ENCODE results near the gene TSR3.

Gene TSR3

DNA sequence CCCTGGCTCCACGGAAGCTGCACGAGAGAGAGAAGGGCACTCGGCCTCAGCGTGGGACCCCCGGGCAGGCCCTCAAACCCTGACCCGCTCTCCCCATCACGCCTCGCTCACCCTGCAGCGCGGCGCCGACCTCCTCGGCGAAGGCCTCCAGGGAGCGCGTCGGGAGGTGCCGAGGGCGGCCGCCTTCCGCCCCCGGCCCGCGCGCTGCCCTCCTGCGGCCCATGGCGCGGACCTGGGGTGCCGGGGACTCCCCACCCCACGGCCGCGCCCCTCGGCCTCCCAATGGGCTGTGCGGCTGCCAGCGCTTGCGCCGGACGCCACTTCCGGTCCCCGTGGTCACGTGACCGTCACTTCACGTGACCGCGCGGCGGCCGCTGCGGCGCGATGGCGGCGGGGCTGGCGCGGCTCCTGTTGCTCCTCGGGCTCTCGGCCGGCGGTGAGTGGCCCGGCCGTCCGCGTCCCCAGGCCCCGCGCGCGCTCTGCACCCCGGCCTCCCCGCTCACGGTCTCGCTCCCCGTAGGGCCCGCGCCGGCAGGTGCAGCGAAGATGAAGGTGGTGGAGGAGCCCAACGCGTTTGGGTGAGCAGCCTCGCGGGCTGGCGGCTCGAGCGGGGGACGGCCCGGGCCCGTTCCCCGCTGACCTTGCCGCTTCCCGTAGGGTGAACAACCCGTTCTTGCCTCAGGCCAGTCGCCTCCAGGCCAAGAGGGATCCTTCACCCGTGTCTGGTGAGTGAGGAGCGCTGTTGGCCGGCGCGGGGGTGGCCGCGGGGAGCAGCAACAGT, at the start of gene TSR3, which contains the start of gene GNPTG:
TSR3 (minus strand) TSS at position 297 of the 781 bp plus-strand sequence; CDS start at position 223, 74 bp downstream.
GNPTG (plus strand) TSS at position 350 of the 781 bp plus-strand sequence; CDS start at position 385, 35 bp downstream.
- peak; percentile 38 for DNase-seq (ENCODE audit: low read depth)

DNA sequence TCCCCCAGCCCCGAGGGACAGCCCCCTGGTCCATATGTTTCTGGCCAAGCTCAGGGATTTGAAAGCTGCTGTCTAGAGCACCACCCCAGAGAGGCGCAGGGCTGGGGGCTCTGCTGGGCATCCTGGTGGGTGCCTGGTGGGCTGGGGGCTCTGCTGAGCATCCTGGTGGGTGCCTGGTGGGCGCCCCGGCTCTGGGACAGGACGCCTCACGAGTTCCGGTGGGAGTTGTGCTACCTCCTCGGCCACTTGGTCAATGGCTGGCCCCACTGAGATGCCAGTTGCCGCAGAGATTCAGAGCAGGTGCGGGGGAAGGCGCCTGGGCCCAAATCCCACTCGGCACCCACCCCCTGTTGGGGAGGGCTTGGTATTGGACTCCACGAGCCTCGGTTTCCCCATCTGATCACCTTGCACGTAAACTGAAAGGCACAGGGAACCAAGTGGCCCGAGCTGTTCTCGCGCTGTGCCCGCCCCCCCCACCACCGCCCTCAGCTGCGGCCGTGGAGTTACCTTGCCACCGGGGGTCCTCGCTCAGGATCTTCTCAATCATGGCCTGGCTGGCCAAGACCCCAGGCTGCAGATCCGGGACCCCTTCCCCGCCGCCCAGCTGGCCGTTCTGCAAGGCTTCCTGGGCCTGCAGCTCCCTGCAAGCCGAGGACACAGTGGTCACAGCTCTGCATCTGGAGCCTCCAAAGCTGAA, 49.5 kb upstream of the TSR3 start:
- no peak for DNase-seq (ENCODE audit: low read depth)

DNA sequence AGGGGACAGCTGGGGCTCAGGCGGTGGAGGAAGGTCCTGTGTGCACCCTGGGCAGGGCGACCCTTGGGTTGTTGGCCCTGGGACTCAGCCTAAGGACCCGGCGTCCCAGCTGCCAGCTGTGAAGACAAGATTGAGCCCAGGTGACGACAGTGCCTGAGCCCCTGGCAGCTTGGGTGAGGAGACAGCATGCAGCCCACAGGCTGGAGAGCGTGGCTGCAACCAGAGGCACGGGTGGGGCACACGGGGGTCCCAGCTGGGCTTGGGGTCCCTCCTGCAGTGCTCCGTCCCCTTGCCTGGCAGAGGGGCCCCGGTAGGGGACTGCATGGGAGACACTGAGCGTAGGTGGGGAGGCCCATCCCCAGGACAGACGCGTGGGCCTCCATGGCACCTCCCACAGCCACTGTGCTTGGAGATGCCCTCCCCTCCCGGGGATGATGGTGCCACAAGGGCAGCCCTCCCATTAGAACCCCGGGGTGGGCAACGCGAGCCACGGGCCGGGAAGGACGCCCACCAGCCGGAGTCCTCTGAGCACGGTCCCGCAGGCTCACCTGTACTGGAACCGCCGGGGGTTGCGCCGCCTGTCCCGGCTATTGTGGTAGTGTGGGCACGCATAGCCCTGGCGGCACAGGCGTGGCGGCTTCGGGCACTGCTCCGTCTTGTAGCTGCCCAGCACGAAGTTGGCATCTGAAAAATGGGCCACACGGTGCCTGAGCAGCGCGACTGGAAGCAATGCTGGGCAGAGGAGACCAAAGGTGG, 47.3 kb upstream of the TSR3 start:
- no peak for DNase-seq (ENCODE audit: low read depth)

DNA sequence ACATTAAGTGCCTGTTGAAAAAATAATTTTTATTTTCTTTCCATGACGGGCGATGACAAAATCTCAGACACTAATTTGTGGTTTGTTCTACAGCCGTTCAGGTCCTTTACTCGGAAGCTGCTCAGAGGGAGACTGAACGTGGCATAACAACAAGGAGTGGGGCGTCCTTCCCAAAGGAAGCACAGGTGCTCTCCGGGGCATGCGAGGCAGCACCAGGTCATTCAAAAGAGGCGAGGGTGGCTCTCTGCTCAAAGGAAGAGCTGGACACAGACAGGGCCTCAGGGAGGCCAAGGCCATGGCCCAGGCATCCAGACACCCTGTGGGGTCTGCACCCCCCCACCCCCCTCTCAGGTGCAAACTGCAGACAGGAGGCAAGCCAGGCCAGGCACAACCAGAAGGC, 46.7 kb upstream of the TSR3 start:
- no peak for DNase-seq (ENCODE audit: low read depth)

DNA sequence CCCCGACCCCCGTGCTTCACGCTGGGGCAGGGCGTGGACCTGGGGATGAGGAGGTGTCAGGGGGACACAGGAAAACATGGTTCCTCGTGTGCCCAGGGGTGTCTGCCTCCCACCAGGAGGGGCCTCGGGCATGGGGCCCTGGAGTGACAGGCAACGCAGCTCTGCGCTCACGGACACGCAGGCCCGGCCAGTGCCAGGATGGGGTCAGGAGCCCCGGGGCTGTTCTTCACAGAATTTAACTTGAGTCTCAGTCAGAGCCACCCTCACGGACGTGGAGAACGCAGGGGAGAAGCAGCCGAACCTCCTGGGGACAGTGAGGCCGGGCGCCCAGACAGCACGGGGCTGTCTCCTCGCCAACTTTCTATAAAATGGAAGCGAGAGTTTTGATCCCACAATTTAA, 46.1 kb upstream of the TSR3 start:
- no peak for DNase-seq (ENCODE audit: low read depth)

DNA sequence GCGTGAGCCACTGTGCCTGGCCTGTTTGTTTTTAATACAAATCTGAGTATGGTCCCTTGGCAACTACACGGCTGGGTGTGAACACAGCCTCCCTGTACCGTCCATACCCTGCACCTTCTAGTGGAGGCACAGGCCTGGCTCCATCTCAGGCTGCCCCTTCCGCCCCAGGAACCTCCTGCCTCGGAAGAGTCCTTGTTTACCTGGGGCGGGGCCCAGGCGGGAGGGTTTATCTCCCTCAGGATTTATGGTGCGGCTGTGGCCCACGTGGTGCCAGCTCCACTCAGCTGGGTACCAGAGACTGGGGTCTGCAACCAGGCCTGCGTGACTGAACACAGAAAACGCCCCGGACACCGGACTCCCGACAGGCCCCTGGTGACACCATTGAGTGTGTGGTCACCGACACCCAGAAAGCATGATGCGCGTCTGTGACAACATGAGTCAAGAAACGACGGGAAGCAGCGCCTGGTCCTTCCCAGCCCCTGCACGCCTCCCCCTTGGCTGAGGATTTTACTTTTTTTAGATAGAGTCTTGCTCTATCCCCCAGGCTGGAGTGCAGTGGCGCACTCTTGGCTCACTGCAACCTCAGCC, 43.9 kb upstream of the TSR3 start:
- no peak for DNase-seq (ENCODE audit: low read depth)

DNA sequence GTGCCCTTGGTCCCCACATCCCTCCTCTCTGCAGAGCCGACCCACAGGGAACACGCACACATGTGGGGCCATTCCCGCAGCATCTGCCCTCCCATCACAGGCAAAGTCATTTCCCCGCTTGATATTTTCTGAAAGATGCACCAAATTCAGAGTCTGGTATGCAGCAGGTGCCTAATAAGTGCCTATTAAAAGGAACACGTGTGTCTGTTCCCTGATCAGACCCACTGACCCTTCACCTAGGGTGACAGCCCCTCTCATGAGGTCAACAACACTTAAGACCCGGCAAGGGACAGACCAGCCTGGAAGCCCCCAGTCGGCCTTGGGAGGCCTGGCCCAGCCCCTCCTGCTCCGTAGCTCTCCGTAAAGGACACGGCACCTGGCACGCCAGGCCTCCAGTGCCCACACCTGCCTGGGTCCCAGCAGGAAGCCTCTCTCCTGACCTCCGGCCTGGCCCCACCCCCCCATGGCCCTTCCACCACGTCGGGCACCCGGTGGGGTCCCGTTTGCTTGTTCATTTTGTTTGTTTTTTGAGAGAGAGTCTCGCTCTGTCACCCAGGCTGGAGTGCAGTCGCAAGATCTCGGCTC, 42.8 kb upstream of the TSR3 start:
- DNase-seq (ENCODE audit: low read depth) = no peak

DNA sequence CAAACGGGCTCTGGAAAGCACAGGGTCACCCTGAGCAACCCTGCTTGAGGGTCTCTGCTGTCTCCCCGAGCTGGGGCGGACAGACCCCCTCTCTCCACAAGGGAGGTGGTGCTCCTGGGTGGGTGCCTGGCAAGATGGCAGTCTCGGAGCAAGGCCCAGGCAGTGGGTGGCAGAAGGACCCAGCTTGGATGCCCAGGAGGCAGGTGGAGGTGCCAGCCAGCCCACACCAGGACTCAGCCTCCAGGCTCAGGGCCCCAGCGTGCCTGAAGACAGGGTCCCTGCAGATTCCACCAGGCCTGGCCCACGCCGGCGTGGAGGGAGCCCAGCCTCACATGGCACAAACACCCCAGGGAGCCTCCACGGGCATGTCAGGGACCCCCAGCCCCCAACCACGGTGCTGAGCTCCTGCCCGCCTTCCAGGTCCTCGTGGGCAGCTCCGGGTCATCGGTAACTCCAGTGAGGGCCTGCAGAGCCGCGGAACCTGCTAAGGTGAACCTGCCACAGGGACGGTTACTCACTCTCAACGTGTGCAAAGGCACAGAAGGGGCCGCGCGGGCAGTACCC, 42.0 kb upstream of the TSR3 start:
- no peak for DNase-seq (ENCODE audit: low read depth)

DNA sequence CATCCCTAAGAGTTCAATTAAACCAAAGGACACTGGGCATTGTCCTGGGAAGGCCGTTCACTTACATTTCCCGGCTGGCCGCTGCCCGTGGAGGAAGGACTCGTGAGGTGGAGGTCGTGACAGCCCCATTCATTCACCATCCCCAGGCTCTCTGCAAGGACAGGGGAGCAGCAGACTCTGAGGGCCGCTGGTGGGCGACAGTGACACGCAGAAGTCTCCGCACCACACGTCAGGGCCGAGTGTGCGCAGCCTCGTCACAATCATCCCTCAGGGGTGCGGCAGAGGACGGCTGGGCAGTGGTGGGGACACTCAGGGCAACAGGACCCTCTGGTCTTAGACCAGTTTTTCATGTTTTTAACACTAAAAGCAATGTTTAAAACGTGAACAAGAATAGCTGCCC, 41.1 kb upstream of the TSR3 start:
- no peak for DNase-seq (ENCODE audit: low read depth)

DNA sequence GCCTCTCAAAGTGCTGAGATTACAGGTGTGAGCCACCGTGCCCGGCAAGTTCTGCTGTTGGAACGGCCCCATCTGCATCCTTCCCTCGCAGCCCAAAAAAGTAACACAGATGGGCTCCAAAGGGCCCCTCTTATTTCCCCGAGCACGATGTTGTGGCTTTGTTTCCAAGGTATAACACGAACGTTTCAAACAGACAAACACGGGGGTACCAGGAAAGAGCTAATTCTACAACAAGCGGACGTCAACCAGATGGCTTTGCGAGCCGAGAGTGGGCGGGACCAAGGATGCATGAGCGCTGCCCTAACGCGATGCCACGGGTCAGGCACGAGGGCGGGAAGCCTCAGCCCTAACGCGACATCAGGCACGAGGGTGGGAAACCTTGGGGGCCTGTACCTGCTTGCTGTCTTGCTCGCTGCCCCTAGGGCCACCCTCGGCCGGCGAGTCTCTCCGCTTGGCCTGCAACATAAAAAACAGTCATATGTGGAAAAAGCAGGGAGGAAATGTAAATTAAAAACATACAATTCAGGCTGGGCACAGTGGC, 38.6 kb upstream of the TSR3 start:
- no peak for DNase-seq (ENCODE audit: low read depth)

DNA sequence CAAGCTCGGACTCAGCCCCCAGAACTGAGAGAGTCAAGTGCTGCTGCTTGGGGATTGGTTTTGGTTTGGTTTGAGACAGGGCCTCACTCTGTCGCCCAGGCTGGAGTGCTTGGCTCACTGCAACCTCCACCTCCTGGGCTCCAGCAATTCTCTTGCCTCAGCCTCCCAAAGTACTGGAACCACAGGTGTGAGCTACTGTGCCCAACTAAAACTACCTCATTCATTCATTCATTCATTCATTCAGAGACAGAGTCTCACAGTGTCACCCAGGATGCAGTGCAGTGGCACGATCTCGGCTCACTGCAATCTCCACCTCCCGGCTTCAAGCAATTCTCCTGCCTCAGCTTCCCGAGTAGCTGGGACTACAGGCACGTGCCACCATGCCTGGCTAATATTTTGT, 38.1 kb upstream of the TSR3 start:
- DNase-seq (ENCODE audit: low read depth) = no peak

DNA sequence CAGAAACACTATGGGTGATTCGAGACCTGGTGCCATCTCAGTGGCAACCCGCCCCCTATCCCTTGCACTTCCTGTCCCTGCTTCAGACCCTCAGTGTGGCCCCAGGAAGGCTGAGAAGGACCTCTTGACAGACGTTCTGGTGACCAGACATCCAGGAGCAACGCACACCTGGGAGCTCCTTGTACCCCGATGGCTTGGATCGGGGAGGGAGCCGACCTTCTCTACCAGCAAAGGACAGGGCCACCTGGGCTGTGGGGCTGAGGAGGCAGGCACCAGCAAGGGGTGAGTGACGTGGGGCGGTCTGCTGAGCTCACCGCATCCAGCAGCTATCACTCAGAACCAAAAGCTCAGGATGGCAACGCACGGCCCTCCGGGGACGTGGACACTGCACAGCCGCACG, 35.7 kb upstream of the TSR3 start:
- DNase-seq (ENCODE audit: low read depth) = no peak

DNA sequence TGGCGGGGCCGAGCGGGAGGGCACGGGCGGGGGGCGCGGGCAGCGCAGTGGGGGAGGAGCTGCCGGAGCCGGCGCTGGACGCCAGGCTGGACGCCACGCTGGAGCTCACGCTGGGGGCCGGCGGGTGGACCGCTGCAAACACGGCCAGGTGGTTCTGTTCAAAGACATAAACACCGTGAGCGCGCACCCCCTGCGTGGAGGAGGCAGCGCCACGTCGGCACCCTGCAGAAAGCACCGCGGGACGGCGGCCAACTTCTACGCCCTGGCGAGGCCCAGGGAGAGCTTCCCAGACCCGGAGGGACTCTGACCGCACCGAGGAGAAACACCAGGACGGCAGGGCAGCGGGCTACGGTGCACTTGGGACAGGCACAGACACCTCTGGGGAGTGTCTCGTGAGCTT, 33.6 kb upstream of the TSR3 start:
- no peak for DNase-seq (ENCODE audit: low read depth)

DNA sequence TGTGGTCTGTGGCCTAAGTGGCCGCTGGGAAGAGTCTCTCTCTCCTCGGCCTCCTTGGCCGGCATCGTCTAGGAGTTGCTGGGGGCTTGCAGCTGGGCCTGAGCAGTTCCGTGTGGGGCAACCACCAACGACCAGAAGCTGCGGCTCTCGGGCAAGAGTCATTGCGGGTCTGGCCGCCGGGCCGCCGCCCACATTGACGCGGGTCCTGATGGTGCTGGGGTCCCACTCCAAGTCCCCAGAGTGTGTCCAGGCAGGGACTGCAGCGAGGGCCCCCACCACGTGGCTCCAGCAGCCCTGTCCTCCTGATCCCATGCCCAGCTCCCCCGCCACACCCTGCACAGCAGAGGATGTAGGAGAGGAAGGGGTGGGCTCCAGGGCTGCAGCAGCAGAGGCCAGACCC, 31.9 kb upstream of the TSR3 start:
- no peak for DNase-seq (ENCODE audit: low read depth)

DNA sequence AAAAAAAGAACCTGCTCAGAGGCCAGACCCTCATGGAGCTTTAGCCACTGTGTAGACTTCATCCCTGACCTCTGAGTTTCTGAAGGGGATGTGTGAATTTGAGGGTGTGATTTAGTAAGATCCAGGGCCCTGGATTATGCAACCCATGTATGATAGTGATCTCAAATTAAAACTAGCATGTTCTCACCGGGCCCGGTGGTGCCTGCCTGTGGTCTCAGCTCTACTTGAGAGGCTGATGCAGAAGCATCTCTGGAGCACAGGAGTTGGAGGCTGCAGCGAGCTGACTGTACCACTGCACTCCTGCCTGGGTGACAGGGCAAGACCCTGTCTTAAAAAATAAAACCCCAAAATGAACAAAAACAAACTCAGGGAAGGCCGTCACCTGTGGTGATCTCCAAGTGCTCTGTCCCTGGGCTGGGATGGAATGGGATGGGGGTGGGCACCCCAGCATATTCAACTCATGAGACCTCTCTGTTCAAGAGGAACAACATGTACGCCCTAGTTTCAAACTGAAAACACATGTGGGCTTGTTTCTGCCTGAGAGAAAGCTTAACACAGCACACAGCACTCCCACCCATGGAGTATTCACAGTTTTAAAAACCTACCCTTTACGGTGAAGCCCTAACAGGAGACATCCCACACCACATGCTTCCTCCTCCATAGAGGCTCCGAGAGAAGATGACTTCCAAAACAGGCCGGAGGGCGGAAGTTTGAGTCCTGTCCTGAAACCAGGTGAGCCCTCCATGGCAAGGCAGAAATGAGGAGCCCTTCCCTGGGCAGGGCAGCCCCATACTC, 30.1 kb upstream of the TSR3 start:
- no peak for DNase-seq (ENCODE audit: low read depth)

DNA sequence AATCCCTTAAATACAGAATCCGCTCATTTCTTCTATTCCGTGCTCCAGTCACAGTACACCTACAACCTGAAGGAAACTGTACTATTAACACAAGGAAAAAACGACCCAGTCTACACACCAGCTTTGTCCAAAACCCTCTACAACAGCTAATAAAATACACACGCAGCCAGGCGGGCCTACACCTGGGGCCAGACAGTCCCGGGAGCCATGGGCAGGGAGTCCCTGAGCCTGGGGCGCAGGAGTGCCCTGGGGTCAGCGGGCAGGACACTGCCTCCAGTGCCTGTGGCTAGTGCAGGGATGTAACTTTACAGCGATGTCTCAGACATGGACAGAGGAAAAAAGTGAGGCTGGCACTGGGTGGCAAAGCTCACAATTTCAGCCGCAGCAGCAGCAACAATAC, 28.5 kb upstream of the TSR3 start:
- no peak for DNase-seq (ENCODE audit: low read depth)

DNA sequence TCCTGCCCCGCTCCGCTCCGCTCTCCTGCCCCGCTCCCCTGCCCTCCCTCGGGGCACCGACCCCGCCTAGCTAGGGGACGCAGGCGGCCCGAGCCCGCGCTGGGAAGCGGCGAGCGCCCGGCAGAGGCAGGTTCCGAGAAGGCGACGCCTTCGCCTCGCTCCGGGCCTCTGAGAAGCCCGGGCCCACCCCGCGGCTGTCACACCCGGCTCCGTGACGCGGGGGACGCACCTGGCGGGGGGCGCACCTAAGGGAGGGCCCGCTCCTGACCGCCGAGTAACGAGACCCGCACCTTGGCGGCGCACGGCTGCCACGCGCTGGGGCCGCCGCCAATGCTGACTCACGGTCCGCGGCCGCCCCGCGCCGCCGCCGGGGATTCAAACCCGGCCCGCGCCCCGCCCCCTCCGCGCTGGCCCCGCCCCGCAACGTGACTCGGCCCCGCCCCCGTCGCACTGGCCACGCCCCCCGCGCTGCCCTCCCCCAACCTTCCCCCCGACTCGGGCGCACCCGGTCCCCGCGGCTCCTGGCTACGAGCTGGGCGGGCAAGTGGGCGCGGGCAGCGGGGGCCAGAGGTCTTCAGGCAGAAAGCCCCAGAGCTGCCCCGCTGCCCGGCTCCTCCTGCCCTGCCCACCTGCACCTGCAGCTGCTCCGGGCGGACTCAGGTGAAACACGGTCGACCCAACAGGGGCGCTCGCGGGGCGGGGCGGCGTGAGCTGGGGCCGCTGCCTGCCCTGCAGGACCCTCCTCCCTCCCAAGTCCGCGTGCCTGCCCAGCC, 27.8 kb upstream of the TSR3 start:
- DNase-seq (ENCODE audit: low read depth) = no peak

DNA sequence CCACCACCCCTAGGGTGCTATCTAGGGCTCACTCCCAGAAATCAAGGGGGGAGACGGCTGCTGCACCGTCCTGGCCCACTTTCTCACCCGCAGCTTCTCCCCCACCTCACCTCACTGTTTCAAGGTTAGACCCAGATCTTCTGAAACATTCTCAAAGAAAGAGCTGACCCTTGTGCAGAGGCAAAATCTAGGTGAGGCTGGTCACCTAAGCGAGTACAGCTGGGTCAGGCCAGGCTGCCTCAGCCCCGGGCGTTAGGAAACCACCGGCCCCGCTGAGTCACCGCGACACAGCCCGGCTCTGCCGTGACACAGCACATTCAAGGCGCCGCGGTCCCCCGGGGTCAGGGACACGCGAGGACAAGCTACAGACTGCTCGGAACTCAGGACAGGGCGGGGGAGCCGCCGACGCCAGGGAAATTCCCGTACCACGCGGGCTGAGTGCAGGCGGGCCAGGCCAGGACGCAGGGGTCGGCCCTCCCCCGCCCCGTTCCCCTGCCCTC, 27.2 kb upstream of the TSR3 start:
- peak; percentile 15 for DNase-seq (ENCODE audit: low read depth)

DNA sequence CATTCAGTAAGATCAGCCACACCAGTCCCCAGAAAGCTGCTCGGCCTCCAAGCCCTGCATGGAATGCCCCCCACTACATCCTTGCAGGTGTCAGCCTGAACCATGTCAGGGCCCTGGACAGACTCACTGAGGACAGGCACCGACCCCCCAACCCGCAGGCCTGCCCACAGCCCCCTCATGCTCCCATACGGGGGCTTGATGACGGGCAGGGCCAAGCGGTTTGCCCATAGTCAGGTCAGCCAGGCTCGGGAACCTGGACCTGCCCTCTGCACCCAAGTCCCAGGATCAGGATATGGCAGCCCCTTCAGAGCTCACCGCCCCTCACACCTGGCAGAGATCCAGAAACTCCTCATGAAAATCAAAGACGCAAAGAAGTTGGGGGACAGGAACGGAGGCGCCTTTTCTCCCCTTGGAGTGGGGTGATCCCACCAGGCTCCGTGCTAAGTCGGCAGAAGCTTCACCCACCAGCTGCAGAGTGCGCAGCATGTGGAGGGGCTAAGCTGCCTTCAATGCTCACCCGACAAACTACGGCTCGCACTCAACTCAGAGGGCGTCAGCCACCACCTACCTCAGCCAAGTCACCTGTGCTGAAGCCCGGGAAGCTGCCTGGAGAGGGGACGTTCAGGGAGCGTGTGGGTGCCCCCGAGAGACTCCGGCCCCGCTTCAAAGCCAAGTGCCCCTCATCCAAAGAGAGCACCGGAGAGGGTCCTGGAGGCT, 26.6 kb upstream of the TSR3 start:
- no peak for DNase-seq (ENCODE audit: low read depth)
